Measurements from ENCODE around the gene LPP.

The LPP gene

DNA sequence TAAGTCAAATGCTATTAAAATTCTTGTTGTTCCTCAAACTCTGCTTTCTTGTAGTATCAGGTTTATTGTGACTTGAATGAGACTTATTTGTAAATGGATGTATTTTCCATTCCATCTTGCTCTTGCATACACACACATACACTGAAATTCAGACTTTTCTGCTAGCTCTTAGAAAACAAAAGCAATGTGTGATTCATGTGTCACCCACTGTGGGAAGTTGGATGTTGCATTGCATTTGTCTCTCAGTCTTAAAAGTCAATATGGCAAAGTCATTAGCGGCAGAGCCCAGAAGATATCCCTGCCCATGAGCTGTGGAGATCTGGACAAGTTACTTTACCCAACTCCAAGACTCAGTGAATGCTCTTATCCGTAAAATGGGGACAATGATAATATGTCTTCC lies 660.6 kb downstream of the LPP start:
- DNase-seq (ENCODE audit: extremely low spot score): no peak
- ChIA-PET CTCF (no interaction called here), POLR2A (no interaction called here)
- TF ChIP-seq FOXK2 (IDR thresholded peaks at IDR 0.05) (no peak), ARNT (IDR thresholded peaks at IDR 0.05) (no peak), NFRKB (IDR thresholded peaks at IDR 0.05) (no peak), CTBP1 (IDR thresholded peaks at IDR 0.05; ENCODE audit: borderline replicate concordance) (no peak), TARDBP (IDR thresholded peaks at IDR 0.05) (no peak), HDGF (IDR thresholded peaks at IDR 0.05; ENCODE audit: borderline replicate concordance) (no peak), ELF4 (IDR thresholded peaks at IDR 0.05) (no peak), LEF1 (IDR thresholded peaks at IDR 0.05; ENCODE audit: borderline replicate concordance) (no peak)

GRCh38 chr3:188817103-188817934 lies 663.4 kb downstream of the LPP start:
- TF ChIP-seq LEF1 (IDR thresholded peaks at IDR 0.05; ENCODE audit: borderline replicate concordance) (no peak), FOXK2 (IDR thresholded peaks at IDR 0.05) (no peak), FOXM1 (IDR thresholded peaks at IDR 0.05; ENCODE audit: borderline replicate concordance) (no peak), HDGF (IDR thresholded peaks at IDR 0.05; ENCODE audit: borderline replicate concordance) (no peak), ZNF384 (IDR thresholded peaks at IDR 0.05) (no peak), FOXA1 (IDR thresholded peaks at IDR 0.05) (no peak), NFRKB (IDR thresholded peaks at IDR 0.05) (no peak), BHLHE40 (IDR thresholded peaks at IDR 0.05; ENCODE audit: borderline replicate concordance) (no peak), ELF4 (IDR thresholded peaks at IDR 0.05) (no peak), L3MBTL2 (conservative IDR thresholded peaks at IDR 0.05) (no peak), ARNT (IDR thresholded peaks at IDR 0.05) (no peak), TARDBP (IDR thresholded peaks at IDR 0.05) (no peak), SUZ12 (IDR thresholded peaks at IDR 0.05) (no peak), SP1 (IDR thresholded peaks at IDR 0.05) (no peak), CTBP1 (IDR thresholded peaks at IDR 0.05; ENCODE audit: borderline replicate concordance) (no peak)
- TF ChIP-seq, protein P1, sequence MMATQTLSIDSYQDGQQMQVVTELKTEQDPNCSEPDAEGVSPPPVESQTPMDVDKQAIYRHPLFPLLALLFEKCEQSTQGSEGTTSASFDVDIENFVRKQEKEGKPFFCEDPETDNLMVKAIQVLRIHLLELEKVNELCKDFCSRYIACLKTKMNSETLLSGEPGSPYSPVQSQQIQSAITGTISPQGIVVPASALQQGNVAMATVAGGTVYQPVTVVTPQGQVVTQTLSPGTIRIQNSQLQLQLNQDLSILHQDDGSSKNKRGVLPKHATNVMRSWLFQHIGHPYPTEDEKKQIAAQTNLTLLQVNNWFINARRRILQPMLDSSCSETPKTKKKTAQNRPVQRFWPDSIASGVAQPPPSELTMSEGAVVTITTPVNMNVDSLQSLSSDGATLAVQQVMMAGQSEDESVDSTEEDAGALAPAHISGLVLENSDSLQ (IDR thresholded peaks at IDR 0.05): no peak
- CTCF ChIA-PET: no interaction called here
- no peak for DNase-seq (ENCODE audit: extremely low spot score)
- POLR2A ChIA-PET: no interaction called here

- no peak for DNase-seq (ENCODE audit: extremely low spot score)
- CTCF ChIA-PET: no interaction called here
- POLR2A ChIA-PET: no interaction called here
- TF ChIP-seq SUZ12 (IDR thresholded peaks at IDR 0.05) (no peak), ARNT (IDR thresholded peaks at IDR 0.05) (no peak), ZNF384 (IDR thresholded peaks at IDR 0.05) (no peak), FOXA1 (IDR thresholded peaks at IDR 0.05) (no peak), LEF1 (IDR thresholded peaks at IDR 0.05; ENCODE audit: borderline replicate concordance) (no peak), NFRKB (IDR thresholded peaks at IDR 0.05) (no peak), FOXK2 (IDR thresholded peaks at IDR 0.05) (no peak)
Measured at GRCh38 chr3:188817935-188818269, 663.9 kb downstream of the LPP start.

GRCh38 chr3:188818282-188818681 lies 664.3 kb downstream of the LPP start:
- DNase-seq (ENCODE audit: extremely low spot score): no peak
- TF ChIP-seq SUZ12 (IDR thresholded peaks at IDR 0.05) (no peak), SP1 (IDR thresholded peaks at IDR 0.05) (no peak), HDGF (IDR thresholded peaks at IDR 0.05; ENCODE audit: borderline replicate concordance) (no peak), L3MBTL2 (conservative IDR thresholded peaks at IDR 0.05) (no peak), NFRKB (IDR thresholded peaks at IDR 0.05) (no peak), FOXK2 (IDR thresholded peaks at IDR 0.05) (no peak), FOXM1 (IDR thresholded peaks at IDR 0.05; ENCODE audit: borderline replicate concordance) (no peak), ARNT (IDR thresholded peaks at IDR 0.05) (no peak), BHLHE40 (IDR thresholded peaks at IDR 0.05; ENCODE audit: borderline replicate concordance) (no peak), CTBP1 (IDR thresholded peaks at IDR 0.05; ENCODE audit: borderline replicate concordance) (no peak), TARDBP (IDR thresholded peaks at IDR 0.05) (no peak), ELF4 (IDR thresholded peaks at IDR 0.05) (no peak), ZNF384 (IDR thresholded peaks at IDR 0.05) (no peak)
- TF ChIP-seq, protein P1 (IDR thresholded peaks at IDR 0.05): no peak
- POLR2A ChIA-PET: no interaction called here
- CTCF ChIA-PET: no interaction called here

- CTCF ChIA-PET: no interaction called here
- POLR2A ChIA-PET: no interaction called here
- no peak for DNase-seq (ENCODE audit: extremely low spot score)
- TF ChIP-seq BHLHE40 (IDR thresholded peaks at IDR 0.05; ENCODE audit: borderline replicate concordance) (no peak), LEF1 (IDR thresholded peaks at IDR 0.05; ENCODE audit: borderline replicate concordance) (no peak), SP1 (IDR thresholded peaks at IDR 0.05) (no peak), FOXM1 (IDR thresholded peaks at IDR 0.05; ENCODE audit: borderline replicate concordance) (no peak), L3MBTL2 (conservative IDR thresholded peaks at IDR 0.05) (no peak), ARNT (IDR thresholded peaks at IDR 0.05) (no peak), CTBP1 (IDR thresholded peaks at IDR 0.05; ENCODE audit: borderline replicate concordance) (no peak), TARDBP (IDR thresholded peaks at IDR 0.05) (no peak), ELF4 (IDR thresholded peaks at IDR 0.05) (no peak), NFRKB (IDR thresholded peaks at IDR 0.05) (no peak), SUZ12 (IDR thresholded peaks at IDR 0.05) (no peak), ZNF384 (IDR thresholded peaks at IDR 0.05) (no peak), HDGF (IDR thresholded peaks at IDR 0.05; ENCODE audit: borderline replicate concordance) (no peak), FOXK2 (IDR thresholded peaks at IDR 0.05) (no peak), FOXA1 (IDR thresholded peaks at IDR 0.05) (no peak)
- TF ChIP-seq, protein P1 (IDR thresholded peaks at IDR 0.05): no peak
Measured at GRCh38 chr3:188819939-188820338, 666.0 kb downstream of the LPP start.

DNA sequence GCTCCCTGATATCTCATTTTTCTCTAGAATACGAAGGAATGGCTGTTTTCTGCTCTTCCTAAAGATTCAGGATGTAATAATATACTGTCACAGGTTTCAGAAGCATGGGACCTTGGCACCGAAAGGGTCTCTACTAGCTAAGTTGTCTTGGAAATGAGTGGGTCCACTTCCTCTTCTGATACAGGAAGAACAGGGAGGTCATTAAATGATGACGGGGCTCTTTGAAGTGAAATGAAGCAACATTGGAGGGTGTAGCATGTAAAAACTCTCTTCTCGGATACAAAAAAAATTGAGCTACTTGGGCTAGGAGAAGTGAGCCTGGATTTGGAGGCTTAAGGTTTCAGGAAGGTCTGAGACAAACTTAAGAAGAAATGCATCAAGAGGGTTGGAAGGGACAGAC lies 668.0 kb downstream of the LPP start:
- ChIA-PET CTCF (no interaction called here), POLR2A (no interaction called here)
- DNase-seq (ENCODE audit: extremely low spot score): no peak
- TF ChIP-seq FOXM1 (IDR thresholded peaks at IDR 0.05; ENCODE audit: borderline replicate concordance) (no peak), ELF4 (IDR thresholded peaks at IDR 0.05) (no peak), TARDBP (IDR thresholded peaks at IDR 0.05) (no peak), HDGF (IDR thresholded peaks at IDR 0.05; ENCODE audit: borderline replicate concordance) (no peak), LEF1 (IDR thresholded peaks at IDR 0.05; ENCODE audit: borderline replicate concordance) (no peak), SUZ12 (IDR thresholded peaks at IDR 0.05) (no peak), NFRKB (IDR thresholded peaks at IDR 0.05) (no peak), CTBP1 (IDR thresholded peaks at IDR 0.05; ENCODE audit: borderline replicate concordance) (no peak)
